HPDE6-E6E7 (cell line): ENCODE results near the gene RCOR1.
A peak's percentile ranks its signal among the peaks of the same experiment; 100 is the strongest.
"Not testable (repeated sequence)": the region's sequence is repeated elsewhere in the genome, so short reads cannot be mapped to it uniquely, and the experiment has no call there.

ENCODE experiments used
- DNase-seq: peaks from one replicate; pipeline ENCODE4 v3.0.0; 2011; ENCODE audit warnings: missing footprints; ENCODE audit errors: extremely low spot score

RCOR1 gene

DNA sequence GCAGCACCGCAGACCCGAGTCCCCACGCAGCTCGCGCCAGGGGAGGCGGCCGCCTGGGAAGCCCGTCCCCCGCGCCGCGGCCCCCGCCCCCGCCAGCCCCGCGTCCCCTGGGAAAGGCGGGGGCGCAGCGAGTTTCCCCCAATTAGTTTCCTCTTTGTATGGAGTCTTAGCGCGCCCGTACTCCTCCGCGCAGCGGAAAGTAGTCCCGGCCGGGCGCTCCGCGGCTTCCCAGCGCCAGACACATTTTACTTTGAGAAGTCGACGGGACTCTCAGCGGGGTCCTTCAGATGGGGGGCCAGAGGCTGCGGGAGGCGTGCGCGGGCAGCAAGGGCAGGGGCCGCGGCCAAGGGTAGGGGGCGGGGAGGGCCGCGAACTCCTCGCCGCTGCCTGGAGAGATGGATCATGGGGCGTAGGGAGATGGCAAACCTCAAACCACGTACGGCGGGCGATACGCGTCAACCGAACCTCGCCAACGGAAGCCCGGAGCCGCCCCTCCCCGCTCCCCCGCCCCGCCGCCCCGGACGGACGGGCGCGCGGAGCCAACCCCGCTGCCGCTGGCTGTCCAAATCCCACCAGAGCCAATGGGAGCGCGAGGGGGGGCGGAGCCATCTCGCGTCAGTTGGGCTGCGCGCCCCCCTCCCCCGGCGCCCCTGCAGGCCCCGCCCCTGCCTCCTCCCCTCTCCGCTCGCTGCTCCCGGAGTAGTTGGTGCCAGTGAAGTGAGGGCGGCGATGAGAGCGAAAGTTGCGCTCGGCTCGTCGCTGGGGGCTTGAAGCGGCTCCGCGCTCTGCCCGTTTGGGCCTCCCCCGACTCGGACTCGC, at the start of gene RCOR1:
Gene RCOR1 (plus strand): TSS at position 706 of the 819 bp plus-strand sequence. CDS start 238 bp downstream, outside the sequence.
- DNase-seq = peak; percentile 94

DNA sequence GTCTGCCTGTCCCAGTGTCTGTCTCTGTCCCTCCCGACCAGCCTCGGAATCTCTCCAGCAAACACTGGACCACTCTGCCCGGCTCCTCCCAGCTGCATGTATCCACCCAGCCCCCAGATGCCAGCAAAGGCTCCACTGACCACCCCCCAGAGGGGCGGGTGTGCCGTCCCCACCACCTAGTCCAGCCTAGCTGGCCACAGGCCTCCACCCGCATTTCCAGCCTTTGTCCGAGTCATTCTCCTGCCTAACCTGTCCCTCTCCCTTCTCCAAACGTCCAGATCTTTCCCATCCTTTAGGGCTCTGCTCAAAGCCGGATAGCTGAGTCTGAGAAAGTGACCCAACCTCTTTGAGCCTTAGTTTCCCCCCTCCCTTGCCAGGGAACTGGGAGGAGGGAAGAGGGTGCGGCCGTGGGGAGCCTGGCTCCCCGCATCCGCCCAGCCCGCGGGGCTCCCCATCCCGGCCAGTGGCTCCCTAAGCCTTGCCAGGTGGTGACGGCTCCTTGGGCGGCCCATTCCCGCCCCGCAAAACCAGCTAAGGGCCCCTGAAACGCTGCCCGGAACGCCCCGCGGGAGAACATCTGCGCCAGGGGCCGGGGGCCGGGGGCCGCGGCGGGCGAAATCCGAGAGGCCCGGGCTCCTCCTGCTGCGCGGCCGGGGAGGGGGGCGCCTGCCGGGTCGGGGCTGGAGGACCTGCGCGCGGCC, 48.3 kb upstream of the RCOR1 start:
- no peak for DNase-seq

DNA sequence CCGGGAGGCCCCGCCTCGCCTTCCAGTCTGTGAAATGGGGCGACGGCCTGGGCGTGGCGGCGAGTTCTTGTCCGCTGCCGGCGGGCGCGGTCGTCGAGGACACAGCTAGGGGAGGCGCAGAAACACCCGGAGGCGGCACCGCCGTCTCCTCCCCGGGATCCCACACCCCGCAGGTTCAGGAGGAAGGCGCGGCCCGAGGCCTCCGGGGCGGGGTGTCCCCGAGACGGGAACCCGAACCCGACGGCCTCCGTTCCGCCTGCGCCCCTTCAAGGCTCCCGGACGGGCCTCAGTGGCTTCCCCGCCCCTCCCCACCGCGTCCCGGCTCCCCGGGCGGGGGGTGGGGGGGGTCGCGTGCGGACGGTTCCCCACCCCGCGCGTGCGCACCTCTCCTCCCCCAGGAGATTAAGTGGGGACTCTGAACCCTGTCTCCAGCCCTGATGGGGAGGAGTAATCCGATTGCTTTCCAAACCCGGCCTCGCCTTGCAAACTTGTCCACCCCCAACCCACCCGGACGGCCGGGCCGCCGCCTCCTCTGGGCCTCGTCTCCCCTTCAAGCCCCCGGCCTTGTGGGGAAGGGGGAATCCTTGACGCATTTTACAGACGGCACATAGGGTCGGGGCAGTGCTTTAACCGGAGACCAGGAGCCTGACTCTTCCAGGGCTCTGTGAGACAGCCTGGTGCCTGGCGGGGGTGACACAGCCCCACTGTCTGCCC, 47.5 kb upstream of the RCOR1 start:
- DNase-seq = no peak

DNA sequence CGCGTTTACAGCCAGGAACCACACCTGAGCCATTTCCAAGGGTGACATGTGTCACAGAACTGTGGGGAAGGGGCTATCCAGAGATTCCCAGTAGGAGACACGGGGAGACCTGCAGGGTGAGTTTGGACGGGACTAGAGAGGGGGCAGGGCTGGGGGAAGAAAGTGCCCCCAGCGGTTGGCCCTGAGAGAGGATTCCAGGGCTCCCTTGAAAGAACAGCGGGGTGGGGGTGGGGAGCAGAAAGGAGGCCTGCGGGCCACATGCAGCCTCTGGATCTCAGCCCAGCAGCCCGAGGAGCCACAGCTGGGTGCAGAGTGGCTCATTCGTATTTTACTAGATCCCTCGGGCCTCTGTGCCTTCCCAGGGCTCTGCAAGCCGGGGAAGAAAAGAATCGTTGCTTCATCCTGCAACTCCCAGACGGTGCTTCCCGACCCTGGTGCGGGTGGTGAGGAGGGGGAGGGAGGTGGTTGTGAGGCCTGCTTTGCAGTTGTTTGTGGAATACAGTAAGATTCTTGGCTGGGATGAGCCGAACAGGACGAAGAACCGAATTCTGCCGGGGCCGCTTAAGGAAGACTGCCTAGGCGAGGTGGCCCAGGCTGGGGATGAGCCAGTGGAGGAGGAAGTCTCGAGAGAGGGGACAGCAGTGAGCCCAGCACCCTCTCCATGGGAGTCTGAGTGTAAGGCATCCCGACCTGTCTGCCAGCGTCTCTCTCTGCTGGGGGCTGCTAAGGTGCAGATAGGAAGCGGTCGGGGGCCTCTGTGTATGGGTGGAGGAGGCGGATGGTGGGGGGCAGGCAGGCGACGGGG, 46.8 kb upstream of the RCOR1 start:
- no peak for DNase-seq

DNA sequence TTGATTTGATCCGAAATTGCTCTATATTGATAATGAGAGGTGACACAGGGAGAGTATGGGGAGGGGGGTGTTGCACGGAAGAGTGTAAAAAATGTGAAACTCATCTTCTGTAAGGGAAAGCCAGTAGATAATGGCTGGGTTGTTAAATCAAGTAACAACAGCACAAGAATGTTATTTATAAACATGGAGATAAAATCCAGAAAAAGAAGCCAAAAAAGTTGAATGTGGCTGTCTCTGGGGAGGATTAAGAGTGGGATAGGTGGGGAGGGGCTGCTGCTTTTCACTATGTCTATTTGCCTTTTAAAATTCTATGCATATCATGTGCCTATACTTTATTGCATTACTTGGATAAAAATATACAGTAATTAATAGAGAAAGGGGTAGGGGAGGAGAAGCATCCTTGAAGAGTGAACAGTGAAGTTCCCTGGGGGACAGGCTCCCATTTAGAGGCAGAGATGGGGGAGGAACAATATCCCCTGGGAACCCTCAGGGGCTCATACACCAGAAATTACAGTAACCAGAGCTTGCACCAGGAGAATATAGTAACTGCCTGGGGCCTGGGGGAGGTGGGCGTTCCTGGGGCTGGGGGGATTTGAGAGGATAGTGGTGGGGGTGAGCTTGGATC, 43.7 kb upstream of the RCOR1 start:
- no peak for DNase-seq

DNA sequence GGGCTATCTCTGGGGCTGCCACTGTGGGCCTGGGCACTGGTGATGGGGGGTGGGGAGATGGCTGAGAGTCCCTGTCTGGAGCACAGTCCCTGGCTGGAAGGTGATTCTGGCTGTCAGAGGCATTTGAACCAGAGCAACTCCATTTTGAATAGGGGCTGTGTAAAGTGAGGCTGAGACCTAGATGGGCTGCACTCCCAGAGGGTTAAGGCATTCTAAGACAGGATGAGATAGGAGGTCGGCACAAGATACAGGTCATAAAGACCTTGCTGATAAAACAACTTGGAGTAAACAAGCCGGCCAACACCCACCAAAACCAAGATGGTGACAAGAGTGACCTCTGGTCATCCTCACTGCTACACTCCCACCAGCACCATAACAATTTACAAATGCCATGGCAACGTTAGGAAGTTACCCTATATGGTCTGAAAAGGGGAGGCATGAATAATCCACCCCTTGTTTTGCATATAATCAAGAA, 41.5 kb upstream of the RCOR1 start:
- DNase-seq = not testable (repeated sequence)

DNA sequence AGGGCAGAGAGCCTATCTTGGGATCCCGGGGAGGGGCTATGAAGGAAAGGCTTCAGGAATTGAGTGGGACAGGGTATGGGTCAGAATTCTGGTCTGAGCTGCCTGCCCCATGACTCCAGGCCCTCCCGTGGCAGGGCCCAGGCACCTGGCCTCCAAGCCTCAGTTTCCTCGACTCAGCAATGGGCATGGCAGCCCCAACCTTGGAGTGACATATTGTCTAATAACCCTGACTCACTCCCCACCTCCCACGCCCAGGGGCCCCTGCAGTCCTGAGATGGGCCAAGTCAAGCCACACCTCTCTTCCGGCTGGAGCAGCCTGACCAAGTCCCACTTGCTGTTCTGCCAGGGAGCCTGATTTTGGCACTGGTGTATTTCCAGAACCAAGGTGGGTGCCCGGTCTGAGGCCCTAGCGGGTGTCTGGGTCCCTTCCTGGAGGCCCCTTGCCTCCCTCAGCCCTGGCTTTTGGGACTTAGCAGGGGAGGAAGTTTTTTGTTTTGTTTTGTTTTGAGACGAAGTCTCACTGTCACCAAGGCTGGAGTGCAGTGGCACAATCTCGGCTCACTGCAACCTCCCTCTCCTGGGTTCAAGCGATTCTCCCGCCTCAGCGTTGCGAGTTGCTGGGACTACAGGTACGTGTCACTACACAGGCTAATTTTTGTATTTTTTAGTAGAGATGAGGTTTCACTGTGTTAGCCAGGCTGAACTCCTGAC, 40.3 kb upstream of the RCOR1 start:
- peak; percentile 91 for DNase-seq

DNA sequence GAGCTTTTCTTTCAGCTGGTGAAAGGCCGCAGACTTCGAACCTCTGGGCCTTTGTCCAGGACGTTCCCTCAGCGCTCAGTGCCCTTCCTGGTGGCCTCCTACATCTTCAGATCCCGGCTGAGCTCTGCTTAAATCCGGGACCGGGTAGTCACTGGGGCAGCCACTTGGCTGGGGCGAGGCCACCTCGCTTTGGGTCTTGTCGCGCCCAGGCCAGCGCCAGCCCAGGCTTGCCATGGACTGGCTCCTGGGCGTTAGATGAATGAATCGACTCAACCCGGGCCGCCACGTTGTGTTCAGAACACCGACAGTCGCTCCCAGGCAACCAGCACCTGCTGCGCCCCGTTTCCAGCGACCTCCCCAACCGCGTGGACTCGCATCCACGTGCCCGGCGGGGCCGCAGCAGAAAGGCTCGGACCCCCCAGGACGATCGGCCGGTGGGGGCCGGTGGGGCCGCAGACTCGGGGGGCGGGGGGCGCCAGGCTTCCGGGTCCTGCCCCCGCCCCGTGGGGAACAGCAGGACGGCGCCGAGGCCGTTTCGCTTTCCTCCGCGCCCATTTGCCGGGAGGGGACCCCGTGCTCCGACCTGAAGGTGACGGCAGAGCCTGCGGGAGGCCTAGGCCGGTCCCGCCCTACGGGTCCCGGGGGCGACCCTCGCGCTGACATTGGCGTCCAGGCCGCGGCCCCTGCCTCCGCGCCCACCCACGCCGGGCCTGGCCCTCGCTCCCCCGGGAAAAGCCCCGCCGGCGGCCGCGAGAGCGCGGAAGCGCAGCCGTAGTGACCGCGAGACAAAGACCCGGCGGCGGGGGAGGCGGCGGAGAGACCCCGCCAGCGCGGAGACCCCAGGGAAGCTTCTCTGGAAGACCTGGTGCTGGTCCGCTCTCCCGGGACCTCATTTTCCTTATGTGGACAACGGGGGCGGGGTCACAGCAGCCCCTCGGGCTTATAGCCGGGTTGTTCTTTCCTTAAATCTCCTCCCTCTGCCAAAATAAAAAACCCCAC, 37.3 kb upstream of the RCOR1 start:
- DNase-seq = no peak

DNA sequence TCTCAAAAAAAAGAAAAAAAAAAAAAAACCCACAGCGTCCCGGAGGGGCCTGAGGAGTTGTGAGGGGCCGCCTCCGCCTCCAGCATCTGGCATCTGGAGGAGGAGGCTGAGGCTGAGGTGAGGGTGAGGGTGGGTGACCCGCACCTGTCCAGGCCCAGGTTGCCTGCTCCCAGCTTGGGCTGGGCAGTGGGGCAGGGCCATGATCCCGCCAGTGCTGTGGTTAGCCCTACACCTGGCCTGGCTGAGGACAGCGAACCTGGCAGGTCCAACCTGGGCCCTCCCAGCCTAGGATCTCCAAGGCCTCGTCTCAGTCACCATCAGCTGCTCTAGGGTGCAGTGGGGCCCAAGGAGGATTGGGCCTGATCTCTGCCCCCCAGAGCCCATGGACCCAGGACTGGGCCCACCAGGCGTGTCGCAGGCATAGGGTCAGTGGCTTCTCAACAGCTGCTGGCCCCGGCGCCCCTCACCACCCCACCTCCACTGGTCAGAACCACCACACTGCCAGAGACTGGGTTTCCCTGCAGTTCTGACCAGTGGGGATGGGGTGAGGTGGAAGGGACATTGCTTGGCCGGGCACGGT, 36.3 kb upstream of the RCOR1 start:
- no peak for DNase-seq

DNA sequence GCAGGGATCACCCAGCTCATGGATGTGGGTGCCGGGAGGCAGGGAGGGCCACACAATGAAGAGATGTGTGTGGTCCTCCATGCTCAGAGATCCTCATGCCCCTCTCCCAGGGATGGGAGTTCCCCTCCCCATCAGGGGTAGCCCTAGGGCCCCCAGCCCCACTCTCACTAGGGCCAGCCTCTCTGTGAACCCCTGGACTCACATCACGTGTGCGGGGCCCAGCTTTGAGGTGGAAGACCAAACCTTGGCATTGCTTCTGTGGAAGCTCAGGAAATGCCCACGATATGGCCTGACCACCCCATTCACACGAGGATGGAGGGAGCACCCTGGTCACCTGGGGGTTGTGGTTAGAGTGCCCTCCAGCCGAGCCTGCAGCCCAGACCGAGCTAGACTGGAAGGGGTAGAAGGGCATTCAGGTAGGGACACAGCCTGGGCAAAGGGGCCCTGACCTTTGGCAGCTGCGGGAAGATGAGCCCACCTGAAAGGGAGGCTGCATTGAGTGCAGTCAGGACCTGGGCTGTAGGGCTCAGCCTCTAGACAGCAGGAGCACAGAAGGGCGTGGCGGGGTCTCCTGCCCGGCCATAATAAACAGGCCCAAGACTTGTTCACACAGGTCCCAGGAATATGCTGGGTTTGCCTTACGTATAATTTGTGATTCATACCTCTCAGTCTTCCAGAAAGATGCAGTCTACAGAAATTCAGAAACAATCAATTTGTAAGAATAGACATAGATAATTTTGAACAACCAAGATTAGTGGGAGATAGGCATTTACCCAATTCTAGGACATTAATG, 34.8 kb upstream of the RCOR1 start:
- DNase-seq = no peak

DNA sequence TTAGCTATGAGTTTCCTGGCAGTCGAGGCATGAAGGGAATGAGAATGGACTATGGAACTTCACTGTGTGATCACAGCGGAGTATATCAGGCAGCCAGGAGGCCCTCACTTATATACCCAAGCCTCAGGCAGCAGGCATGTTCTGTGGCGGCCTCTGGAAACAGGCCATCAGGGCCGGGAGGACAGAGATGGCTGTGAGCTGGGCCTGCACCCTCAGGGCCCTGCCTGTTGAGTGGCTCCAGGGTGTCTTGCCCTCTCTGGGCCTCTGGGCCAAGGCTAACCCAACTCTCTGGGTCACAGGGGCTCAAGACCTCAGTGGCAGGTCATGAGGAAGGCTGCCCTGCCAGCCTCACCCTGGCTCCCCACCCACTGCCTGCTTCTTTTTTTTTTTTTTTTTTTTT, 33.9 kb upstream of the RCOR1 start:
- no peak for DNase-seq

DNA sequence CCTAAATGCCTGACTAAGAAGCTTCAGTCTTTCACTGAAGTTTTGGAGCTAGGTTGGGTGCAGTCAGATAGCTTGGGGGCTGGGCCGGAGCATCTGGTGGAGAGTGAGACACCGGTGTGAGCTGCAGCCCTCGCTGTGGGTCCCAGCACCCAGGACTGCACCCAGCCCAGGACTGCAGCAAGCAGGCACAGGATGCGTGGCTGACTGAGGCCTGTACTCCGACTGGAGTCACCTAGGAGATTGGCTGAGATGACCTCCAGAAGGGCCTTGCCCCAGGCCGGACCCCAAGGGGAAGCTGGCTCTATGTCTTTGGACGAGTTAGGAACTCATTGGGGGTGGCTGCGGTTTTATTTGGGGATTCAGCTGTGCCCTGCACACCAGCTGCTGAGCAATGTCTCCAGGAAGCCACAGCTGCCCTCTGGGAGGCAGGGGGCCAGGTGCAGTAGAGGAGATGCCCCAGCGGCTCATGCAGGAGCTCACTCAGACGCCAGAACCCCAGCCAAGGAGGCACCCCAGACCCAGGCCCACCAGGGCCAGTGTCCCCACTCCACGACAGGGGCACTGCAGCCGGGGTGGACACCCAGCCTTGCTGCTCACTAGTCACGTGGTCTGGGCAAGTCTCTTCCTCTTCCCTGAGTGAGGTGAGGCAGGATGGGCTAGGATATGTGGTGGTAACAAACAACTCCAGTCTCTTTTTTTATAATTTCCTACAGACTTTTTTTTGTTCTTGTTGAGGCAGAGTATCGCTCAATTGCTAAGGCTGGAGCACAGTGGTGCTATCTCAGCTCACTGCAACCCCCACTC, 31.8 kb upstream of the RCOR1 start:
- no peak for DNase-seq

DNA sequence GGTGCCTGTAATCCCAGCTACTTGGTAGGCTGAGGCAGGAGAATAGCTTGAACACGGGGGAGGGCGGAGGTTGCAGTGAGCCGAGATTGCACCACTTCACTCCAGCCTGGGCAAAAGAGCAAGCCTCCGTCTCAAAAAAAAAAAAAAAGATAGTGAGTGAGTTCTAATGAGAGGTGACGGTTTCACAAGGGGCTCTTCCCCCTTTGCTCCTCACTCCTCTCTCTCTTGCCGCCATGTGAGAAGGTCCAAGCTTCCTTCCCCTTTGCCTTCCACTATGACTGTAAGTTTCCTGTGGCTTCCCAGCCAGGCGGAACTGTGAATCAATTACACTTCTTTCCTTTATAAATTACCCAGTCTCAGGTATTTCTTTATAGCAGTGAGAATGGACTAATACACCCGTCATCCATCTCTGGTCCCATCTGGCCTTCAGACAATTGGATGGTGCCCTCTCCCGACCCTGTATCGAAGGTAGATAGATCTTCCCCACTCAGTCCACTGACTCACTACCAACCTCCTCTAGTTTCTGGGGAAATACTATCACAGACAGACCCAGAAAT, 27.0 kb upstream of the RCOR1 start:
- DNase-seq = no peak

DNA sequence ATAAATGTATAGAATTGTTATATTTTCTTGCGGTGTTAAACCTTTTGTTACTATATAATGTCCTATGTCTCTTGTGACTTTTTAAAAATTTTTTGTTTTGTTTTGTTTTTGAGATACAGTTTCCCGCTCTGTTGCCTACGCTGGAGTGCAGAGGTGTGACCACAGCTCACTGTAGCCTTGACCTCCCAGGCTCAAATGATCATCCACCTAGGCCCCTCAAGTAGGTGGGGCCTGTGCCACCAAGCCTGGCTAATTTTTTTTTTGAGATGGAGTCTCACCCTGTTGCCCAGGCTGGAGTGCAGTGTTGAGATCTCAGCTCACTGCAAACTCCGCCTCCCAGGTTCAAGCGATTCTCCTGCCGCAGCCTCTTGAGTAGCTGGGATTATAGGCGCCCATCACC, 26.5 kb upstream of the RCOR1 start:
- no peak for DNase-seq

DNA sequence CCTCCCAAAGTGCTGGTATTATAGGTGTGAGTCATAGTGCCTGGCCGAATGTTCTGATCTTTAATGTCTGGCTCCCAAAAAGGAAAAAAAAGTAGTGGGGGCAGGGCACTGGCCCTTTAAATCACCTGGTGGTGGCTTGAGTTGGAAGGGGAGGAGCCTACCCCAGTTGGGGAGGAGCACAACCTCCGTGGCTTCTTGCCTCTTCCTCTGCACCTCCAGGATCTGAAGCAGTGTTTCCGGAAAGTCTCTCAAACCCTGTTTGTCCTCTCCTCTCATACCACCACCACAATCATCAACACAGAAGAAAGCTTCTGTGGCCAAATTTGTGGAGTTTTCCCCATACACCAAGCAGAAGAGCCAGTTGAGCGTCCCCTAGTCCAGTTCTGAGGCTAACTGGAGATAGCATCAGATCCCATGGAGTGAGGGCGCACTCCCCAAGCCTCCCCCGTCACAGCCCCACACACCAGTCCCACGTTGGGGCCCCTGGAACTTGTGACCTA, 24.3 kb upstream of the RCOR1 start:
- DNase-seq = no peak

DNA sequence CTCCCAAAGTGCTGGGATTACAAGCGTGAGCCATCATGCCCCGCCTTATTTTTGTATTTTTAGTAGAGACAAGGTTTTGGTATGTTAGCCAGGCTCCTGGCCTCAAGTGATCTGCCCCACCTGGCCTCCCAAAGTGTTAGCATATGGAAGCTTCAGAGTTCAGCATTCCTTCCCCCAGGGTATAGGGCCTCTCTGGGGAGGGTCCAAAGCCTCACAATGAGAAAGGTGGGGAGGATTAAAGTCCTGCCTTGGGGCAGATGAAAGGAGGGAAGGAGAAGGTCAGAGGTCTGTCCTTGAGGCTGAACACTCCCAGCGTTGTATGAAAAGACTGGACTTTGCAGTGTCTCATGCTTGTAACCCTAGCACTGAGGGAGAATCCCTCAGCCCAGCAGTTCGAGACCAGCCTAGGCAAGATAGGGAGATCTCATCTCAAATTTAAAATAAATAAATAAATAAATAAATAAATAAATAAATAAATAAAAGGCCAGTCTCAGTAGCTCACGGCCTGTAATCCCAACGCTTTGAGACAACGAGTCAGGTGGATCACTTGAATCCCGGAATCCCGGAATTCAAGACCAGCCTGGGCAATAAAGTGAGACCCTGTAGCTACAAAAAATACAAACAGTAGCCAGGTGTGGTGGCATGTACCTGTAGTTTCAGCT, 22.0 kb upstream of the RCOR1 start:
- no peak for DNase-seq
